Fibroblast of the conjunctiva (primary cell): ENCODE measurements around the gene LRFN5.
A peak's percentile ranks its signal among the peaks of the same experiment; 100 is the strongest.

Experiments used
- DNase-seq: peaks from one replicate; pipeline ENCODE4 v3.0.0-alpha.2; 2010; ENCODE audit warnings: low read depth

LRFN5 gene

DNA sequence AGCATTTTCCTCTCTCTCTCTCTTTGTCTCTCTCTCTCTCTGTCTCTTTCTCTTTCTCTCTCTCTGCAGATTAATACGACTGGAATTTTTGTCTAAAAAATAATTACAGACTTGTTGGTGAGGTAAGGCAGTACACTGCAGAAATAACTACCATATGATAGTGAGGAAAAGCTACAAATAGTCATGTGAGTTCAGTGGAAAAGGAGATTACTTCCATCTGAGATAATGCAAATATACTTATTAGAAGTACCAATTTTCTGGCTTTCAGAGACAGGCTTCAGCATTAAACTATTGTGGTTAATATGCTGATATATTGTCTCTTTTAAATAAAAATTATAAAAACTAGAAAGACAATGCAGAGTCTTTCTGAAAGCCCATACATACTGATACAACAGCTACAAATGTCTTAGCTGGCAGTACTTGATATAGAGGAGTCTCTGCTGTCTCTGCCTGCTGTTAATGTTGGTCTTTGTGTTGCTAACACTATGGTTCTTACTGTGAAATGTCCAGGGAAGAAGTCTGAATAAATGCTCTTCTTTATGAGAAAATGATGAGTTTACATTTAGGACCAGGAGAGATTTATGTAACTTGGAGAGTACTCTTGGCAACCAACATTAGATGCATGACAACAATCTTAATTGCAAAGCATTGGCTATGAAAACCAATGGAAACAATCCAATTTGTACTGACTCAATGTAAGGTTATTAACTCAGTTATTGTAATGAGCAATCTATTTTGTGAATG lies 167.0 kb downstream of the LRFN5 start:
- DNase-seq, result no peak

DNA sequence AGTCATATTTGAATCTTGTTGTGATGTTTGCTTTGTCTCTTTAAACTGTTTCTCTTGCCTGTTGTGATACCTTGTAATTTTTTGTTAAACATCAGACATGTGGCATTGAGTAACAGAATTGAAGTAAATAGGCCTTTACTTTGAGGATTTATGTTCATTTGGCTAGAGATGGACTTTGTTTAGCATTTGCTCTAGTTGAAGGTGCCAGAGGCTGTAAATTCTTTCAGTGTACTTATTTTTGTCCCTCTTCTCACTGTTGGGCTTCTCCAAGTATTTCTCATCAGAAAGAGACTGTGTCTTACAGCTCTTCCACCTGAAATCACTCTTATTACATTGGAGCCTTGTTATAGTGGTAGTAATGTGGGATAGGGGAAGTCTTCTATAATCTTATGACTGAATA lies 175.8 kb downstream of the LRFN5 start:
- no peak for DNase-seq

DNA sequence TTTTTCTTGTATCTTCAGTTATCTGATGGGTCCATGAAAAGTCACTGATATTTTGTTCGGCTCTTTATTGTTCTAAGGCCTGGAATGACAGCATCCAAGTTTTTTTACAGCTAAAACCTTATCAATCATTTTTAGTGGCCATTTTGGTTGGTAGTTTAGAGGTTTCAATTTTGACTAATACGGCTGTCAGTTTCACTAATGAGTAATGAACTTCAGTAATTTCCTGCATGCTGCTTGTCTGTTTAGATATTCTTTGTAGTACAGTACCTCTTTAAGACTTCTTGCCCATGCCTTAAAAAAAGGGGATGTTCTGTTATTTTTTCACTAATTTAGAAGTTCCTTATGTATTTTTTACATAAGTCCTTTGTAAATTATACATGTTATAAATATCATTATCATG lies 176.7 kb downstream of the LRFN5 start:
- no peak for DNase-seq

DNA sequence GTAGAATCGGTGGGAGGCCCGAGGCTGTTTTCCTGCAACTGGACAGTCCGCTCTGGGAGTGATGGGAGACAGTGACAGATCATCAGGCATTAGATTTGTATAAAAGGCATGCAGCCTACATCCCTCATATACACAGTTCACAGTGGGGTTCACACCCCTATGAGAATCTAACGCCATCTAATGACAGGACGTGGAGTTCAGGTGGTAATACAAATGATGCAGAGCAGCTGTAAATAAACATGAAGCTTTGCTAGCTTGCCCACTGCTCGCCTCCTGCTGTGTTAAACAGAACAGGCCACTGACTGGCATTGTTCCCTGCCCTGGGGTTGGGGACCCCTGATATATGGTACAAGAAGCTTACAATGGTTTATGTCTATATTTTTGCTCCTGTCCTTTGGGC lies 179.0 kb downstream of the LRFN5 start:
- DNase-seq, result no peak

DNA sequence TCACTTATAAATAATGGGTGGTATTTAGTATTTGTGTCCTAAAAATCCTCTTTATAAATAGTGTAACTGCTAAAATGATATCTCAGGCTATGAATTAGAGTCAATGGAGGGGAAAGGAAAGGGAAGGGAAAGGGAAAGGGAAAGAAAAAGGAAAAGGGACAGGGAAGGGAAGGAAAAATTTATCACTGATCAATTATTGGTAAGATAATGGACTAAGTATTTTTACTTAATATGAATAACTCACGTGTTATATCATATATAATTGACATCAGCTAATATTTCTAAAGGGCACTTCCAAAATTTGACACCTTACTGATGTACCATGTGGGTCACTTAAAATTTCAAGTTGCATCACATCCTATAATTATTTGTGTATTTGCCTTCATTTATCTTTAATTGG lies 193.1 kb downstream of the LRFN5 start:
- no peak for DNase-seq

DNA sequence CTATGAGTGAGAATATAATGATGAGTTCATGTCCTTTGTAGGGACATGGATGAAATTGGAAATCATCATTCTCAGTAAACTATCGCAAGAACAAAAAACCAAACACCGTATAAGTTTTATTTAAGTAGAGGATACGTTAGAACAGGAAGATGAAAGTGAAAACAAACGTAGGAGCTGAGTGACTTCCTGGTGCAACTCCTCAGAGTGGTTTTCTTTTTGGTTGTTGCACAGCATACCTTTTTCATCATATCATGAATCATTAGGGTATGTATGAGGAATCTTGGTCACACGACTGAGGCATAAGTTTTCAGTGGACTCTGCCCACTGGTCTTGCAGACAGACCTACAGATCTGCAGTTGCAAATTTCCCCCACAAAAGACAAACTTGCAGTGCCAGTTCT lies 199.0 kb downstream of the LRFN5 start:
- DNase-seq, result no peak

DNA sequence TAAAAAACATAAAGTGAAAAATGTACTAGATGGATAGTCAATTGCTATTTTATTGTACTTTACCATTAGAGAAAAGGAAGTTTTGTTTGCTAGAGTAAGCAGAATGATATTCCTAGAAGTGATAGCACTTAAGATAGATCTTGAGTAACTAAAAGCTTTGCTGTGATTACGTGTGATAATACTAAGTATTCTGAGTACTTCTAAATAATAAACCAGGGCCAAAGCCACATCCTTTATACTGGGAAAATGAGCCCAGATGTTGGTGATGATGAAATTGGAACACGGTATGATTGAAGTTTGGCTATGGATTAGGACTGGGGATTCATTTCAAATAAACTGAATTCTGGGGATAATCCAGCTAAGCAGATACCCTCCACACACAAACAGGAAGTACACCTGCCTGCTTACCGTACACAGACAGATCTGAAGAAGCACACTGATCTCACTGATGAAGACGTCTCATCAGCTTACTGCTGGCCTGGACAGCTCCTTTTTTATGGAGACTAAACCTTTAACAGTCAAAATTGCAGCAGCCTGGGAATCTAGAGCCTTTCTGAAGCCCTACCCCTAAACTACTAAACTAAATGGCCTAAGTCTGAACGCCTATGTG lies 199.8 kb downstream of the LRFN5 start:
- no peak for DNase-seq

DNA sequence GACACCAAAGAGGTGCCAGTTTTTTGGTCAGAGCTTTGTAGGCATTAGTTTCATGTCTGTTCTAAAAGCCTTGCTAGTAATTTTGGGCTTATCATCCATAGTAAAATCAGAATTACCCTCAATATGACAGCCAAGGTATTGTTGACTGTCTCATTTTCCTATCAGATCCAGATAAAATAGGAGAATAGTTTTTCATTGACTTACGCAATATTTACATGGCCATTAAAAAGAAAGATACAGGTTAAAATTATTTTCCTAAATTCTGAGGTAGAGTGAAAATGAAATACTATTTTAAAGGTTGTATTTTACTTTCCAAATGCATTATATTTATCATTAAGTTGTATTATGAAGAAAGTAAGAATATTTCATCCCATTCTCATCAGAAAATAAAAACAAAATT lies 203.7 kb downstream of the LRFN5 start:
- no peak for DNase-seq

DNA sequence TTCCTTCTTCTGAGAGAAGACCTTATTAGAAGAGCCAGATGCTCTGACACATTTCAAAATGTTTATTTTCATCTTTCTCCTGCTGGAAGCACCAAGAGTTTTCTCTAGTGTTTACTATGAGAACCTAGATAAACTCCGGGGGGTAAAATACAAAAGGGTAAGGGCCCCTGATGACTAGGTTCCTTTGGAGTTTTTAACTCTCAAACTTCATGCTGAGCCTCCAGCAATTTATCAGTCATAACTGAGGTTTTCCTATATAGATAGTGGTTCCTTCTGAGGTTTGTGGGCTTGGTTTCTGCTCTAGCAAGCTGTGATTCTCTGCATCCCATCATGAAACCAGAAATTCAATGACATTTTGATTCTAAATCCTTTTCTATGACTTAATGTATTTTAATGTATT lies 210.9 kb downstream of the LRFN5 start:
- DNase-seq, result no peak

DNA sequence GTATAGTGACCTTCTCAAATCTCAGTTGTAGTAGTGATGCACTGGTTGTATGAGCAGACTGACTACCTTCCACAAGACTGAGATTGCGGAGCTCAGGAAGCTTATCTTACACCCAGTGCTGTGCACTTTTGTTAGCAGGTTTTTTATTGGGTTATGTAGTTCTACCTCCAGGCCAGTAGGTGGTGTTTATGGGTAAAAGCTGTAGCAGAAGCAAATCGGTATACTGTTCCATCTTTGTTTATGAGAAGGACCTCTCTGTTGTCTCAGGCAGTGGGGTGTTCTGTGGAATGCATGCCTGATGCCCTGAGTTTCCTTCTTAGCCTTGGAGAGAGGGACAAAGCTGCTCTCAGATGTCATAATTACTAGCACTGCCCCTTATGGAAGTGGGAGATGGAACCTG lies 217.8 kb downstream of the LRFN5 start:
- no peak for DNase-seq

DNA sequence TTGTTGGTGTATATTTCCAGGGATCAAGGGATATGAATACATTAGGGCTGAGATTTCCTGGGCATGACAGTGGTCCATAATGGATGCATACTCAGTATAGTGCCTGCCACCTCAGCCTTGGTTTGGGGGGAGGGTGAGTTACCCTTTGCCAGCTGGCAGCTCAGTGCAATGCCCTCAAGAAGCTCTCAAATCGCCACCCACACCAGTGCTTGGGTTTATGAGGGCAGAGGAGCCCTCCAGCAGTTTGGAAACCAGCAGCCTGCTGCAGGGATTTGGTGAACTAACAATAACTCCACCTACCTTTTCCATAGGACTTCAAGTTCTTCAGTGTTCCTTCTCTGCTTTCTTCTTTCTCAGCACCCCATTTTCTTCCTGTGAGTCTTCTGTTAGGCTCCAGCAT lies 218.9 kb downstream of the LRFN5 start:
- DNase-seq, result no peak

DNA sequence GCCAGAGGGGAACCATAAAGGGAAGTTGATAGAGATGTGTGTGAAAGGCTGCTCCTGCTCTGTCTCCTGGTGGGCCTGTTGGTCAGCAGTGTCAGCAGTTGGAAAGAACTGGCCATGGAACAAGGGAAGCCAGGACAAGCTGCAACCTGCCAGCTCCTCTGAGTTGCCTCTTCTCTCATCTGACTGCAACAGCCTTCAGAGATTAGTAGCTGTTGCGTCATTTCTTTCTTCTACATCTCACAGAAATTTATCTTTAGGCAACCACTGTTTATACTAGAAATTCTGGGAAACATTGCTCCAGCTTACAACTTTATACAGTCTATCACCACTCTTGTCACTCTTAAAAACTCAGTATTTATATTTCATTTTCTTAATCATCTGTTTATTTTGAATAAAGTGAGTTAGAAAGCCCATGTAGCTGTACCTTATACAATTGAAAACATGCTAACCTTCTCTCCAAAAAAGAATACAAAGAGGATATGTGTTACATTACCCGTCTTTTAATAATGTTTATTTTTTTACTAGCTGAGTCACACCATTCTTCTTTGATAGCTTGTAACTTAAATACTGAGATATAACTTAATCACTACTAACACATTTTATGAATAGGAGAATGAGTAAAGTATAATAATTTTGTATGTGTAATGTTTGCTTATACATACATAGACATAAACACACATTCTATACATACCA lies 224.2 kb downstream of the LRFN5 start:
- peak; percentile 65 for DNase-seq

DNA sequence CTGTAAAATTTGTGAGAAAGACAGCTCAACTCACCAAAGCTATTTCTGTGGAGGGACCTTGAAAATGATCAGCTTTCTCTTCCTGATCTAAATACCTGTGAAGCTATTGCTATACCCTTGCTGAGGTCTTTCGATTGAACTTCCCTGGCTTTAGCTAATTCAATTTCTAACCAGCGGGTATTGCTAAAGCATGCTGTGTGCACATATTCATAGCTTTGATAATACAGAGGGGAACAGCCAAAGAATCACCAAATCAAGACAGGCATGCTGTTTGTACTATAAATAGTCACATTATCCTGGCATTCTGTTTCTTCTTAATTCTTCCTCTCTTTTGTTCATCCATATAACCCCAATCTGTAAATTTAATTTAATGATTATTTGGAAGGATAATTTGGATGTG lies 233.0 kb downstream of the LRFN5 start:
- no peak for DNase-seq

DNA sequence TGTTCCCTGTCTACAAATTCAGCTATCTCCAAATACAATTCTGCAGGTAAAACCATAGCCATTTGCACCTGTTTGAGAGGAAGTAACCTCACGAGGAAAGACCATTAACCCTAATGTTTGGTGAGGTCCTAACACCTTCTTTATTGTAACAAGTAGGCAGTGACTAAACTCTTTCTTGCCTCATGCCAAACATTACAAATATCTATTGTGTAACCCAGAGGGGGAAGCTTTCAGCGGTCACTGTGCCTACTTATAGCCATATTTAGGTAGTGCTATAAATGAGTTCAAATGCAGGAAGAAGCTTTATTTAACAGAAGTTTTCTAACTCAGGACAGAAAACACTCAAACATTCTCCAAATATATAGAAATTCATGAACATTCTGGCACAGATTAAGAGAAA lies 252.7 kb downstream of the LRFN5 start:
- DNase-seq, result no peak

DNA sequence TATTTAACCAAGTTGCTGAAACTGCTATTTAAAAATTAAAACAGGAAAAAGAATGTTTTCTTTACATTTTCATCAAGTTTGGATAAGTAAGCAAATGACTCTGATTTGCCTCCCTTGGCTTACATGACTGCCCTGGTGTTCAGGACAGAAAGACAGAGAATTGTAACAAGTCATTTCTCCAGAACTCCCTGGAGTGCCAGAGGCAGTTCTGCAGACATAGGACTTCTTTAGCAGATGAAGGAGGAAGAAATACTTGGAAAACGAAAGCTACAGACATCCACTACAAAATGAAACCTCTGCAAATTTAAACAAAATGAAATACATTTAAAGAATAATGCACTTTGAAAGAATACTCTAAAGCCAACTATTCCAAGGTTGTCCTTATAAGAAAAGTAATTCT lies 253.9 kb downstream of the LRFN5 start:
- no peak for DNase-seq

DNA sequence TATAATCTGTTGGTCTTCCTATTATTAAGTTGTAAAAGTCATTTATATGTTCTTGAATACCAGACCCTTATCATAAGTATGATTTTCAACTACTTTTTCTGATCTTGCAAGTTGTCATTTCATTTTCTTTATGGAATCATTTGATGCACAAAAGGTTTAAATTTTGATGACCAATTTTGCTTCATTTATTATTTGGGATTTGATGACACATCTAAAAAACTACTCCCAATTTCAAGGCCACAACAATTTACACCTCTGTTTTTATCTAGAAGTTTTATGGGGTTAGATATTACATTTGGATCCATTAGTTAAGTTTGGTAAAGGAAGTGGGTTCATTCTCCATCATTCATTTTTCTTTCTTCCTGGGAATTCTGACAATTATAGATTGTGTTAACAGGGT lies 259.2 kb downstream of the LRFN5 start:
- DNase-seq, result no peak

DNA sequence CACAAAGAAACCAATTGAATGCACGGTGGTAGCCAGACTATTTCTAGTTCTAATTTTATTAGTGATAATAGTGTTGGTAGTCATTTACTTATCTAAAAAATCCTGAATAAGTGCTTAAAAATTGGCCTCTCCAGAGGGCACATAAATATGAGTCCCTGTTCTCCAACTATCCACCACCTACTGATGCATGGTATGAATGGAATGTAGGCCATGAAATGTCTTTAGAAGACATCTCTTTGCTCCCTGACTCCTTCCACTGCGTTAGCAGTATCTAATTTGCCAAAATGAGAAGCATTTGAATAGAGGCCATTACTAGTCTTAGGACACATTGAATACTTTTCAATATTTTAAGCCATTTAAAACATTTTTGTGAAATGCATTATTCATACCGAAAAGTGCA lies 261.7 kb downstream of the LRFN5 start:
- no peak for DNase-seq

DNA sequence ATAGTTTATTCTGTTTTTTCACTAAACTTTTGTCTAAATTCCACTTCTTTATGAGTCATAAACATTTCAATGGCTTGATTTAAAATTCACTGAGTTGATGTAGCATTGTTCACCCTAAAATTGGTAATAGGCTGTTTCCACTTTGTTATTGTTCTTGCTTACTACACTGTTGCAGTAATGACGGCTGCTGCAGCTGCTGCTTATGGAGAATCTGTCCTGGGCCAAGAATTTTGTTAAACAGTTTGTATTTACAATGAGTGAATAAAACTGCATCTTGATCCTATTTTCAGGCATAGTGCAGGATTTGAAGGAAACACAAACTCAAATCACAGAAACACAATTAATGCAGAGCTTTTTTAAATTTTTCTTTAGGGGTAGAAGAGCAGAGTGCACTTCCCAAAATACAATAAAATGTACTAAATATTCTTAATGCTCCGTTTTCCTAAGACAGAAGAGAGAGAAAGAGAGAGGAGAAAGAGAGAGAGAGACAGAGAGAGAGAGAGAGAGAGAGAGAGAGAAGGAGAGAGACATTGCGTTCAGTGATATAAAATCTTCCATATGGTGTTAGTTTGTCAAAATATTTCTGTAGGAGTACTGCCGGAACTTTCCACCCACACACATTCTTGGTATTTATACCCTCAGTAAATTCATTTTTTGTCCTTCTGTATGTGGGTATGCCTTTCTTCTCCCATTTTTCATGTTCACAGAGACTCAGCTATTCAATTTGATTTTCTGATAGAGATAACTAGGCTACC lies 266.4 kb downstream of the LRFN5 start:
- DNase-seq, result peak; percentile 45

DNA sequence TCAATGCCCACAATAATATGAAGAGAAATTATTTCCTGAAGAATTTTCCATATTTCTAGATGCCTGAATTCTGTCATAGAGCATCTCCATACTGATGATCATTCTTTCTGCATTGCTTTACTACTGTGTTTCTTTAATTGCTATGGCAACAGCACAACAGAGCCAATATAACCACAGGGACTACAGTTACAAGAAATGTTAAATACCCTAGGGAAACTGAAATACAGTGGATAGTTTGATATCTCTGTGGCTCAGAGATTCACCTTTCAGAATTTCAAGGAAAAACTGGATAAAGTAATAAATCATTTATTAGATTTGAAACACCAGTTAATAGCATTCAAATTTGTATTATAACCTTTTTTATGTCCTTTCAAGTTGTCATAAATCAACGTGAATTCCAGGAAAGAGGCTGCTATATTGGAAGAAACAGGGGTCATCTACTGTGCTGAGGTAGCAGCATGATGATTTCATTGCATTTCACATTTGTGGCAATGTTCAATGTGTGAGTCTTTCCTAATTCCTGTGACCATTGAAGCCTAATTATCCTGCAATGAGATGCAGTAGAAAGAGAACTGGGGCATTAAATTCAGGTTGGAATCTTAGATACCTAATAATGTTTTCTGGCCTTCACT lies 267.1 kb downstream of the LRFN5 start:
- DNase-seq, result peak; percentile 56

DNA sequence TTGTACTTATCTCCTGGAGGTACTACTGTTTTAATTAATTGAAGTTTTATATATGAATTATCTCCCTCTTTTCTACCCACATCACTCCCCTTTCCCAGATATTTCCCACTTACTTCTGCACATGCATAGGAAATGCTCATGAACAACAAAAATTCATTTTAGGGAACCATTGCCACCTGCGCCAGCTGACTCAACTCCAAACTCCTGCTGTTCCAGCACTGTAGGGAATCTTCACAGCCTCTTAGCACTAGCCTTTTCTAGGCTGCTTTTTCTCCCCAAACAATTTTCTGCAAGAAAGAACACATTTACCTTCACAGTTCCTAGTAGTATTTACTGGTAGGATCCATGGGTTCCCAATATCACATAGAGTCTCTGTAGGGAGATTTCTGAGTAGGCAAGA lies 268.4 kb downstream of the LRFN5 start:
- DNase-seq, result no peak

DNA sequence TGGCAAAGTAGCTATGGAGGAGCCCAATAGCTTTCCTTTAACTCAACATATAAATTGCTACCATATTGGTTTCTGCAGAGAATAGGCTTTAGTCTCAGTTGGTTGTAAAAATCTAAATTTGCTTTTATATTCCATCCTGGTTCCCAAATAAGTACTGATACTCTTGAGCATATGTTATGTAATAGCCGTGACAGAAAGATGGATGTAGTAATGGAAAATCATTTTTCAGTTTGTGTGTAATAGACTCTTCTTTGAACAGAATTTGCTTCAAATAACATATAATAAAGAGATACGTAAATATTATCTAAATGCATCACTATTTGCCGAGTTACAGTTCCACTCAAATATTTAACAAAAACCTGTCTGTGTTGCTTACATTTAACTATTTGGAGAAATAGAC lies 271.6 kb downstream of the LRFN5 start:
- DNase-seq, result no peak

DNA sequence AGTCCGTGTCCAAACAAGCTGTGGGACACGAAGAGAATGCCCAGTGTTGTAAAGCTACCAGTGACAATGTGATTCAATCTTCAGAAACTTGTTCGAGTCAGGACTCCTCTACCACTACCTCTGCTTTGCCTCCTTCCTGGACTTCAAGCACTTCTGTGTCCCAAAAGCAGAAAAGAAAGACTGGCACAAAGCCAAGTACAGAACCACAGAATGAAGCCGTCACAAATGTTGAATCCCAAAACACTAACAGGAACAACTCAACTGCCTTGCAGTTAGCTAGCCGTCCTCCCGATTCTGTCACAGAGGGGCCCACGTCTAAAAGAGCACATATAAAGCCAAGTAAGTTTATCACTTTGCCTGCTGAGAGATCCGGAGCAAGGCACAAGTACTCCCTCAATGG lies 284.9 kb downstream of the LRFN5 start:
- DNase-seq, result no peak
